SU-DHL-6 (cell line): ENCODE results near the gene GP2.

Experiments
- CTCF ChIP-seq: fragments of 200-600 bp; sonication (generic); IDR thresholded peaks from one replicate; pipeline ENCODE4 v1.5.1; 2017; ENCODE audit warnings: antibody characterized with exemption, mild to moderate bottlenecking, low read length, moderate library complexity; ENCODE audit not compliant: insufficient read depth, poor library complexity, severe bottlenecking
- EZH2phosphoT487 ChIP-seq: fragments of 200-600 bp; sonication (generic), shearing (Covaris generic); conservative IDR thresholded peaks from 2 replicates; pipeline ENCODE4 v1.6.1; 2018; ENCODE audit warnings: mild to moderate bottlenecking, antibody characterized with exemption, low read length, moderate library complexity, mixed read lengths

DNA sequence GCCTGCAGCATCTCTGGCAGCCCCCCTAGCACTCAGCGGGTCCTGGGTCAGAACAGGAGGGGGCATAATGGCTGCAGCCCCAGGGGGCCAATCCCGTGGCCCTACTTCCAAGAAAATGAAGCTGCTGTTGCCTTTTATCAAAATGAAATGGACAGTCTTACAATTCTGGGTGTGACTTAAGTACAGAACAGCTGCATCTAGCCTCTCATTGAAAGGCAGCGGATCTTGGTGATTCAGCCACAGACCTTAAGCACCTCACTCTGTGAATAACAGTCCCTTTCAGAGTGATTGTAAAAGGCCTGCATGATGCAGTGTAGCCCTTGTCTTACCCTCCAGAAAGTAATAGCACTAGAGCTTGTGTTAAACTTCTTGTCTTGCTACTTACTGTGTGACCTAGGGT lies 36.7 kb upstream of the GP2 start:
- no peak for TF ChIP-seq CTCF
- no peak for TF ChIP-seq EZH2phosphoT487
